Measurements from ENCODE around the gene BHLHE41.

- TF ChIP-seq CTCF (IDR thresholded peaks at IDR 0.05) (no peak), POLR2A (IDR thresholded peaks at IDR 0.05) (no peak)
Measured at GRCh38 chr12:26148291-26148690, 23.5 kb upstream of the BHLHE41 start.

Measured in adrenal gland (tissue), 5 donors.